Stimulated activated CD4-positive, alpha-beta T cell treated with anti-CD3 and anti-CD28 coated beads, Interleukin-4, amount 100 ng/mL, for 24 hours (primary cell): ENCODE results near the gene CLN5.
"Not testable (repeated sequence)": the region's sequence is repeated elsewhere in the genome, so short reads cannot be mapped to it uniquely, and the experiment has no call there.

Experiments
- DNase-seq: peaks from one replicate; pipeline ENCODE4 v3.0.0-alpha.2; 2020

CLN5 gene

GRCh38 chr13:76976490-76976889 lies 15.4 kb upstream of the CLN5 start:
- no peak for DNase-seq

GRCh38 chr13:76976929-76977328 lies 15.0 kb upstream of the CLN5 start:
- no peak for DNase-seq

DNA sequence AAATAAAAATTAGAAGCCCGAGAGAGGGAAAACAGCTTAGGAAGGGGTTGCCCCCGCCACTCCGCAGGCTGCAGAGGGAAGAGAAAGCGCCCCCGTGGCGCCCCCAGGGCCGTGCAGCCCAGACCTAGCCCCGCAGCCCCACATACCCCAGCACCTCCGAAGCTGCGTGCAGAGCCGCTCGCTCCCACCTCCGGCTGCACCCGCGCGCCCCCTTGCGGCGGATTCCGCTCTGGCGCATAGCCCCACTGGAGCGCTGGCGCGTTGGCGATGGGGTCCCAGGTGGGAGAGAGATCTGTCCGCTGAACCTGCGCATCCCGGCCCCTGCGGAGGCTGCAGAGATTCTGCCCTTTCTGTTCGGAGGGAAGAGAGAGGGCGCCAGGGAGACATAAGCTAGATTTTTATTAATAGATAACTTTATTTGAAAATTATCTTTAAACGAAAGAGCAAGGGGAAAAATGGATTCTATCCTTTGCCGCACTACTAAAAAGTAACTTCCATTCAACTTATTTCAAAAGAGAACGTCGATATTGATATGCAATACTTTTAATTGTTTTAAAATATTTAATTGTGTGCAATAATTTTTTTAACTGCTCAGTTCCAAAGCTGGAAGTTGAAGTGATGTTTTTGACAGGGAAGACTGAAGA lies 11.7 kb upstream of the CLN5 start:
- peak; percentile 87 for DNase-seq

- no peak for DNase-seq
These were observed 9.8 kb upstream of the CLN5 start for GRCh38 chr13:76982061-76982460.

DNA sequence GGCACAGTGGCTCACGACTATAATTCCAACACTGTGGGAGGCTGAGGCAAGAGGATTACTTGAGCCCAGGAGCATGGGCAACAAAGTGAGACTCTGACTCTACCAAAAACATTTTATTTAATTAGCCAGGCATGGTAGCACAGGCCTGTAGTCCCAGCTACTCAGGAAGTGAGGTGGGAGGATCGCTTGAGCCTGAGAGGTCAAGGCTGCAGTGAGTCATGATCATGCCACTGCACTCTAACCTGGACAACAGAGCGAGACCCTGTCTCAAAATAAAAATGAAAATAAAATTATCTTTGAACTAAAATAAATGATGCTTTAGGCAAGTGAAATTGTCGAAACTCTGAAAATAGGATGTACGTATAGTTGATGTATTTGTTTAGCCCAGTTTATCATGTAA lies 8.2 kb upstream of the CLN5 start:
- no peak for DNase-seq

DNA sequence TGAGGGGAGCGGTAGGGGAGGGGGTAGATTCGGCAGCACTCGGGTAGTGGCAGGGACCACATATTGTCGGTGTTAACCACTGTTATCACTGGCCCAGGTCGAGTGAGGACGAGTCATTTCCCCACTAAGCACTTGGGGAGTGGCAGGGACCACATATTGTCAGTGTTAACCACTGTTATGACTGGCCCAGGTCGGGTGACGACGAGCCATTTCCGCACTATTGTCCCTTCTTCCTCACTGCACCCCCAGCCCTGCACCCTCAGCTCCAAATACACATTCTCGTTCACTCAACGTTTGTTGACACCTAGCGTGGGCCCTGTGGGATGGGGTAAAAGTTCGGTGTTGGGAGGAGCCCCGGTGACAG lies 467 bp upstream of the CLN5 start:
- peak; percentile 76 for DNase-seq

DNA sequence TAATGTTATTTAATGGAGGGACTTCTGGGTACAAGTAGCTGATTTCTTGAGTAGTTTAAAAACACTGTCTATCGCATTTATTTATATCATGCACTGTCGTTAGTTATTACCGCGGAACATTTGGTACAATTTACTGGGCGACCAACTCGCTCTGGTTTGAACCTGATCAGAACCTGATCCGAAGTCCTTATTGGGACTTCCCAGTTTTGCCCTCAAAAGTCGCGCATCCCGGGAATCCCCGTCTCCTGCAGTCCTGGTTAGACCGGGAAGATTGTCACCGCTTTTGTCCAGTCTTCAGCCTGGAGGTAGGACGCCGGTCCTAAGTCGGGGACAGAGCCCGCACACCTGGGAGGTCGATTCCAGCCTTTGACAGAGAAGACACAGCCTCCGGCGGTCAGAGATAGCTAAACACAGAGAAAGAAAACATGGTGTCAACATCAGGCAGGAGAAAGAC lies 694 bp downstream of the CLN5 start:
- DNase-seq, result peak; percentile 13

- DNase-seq, result no peak
These were observed 1.1 kb downstream of the CLN5 start for GRCh38 chr13:76993021-76993420.

GRCh38 chr13:76993473-76993872 lies 1.6 kb downstream of the CLN5 start:
- no peak for DNase-seq

DNA sequence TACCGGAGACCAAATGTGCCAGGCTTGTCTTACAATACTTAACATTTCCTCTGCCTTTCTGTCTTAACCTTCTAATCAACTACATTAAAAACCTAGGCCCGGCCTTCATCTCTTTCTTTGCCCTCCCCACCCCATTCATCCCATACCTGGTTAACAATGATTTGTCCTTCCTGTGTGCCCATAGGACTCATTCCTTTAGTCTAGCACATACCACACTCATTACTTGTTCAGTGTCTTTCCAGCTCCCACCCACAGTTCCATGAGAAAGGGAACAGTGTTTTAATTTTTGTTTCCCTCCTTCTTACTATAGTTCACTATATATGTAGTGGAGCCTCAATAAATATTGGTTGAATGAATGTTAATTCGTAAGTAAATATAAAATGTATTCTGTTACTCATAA lies 2.4 kb downstream of the CLN5 start:
- DNase-seq, result no peak

GRCh38 chr13:77000475-77000874 lies 8.6 kb downstream of the CLN5 start:
- DNase-seq, result no peak

GRCh38 chr13:77001540-77001939 lies 9.7 kb downstream of the CLN5 start:
- DNase-seq, result no peak

- DNase-seq, result no peak
These were observed 10.2 kb downstream of the CLN5 start for GRCh38 chr13:77001963-77002587.

DNA sequence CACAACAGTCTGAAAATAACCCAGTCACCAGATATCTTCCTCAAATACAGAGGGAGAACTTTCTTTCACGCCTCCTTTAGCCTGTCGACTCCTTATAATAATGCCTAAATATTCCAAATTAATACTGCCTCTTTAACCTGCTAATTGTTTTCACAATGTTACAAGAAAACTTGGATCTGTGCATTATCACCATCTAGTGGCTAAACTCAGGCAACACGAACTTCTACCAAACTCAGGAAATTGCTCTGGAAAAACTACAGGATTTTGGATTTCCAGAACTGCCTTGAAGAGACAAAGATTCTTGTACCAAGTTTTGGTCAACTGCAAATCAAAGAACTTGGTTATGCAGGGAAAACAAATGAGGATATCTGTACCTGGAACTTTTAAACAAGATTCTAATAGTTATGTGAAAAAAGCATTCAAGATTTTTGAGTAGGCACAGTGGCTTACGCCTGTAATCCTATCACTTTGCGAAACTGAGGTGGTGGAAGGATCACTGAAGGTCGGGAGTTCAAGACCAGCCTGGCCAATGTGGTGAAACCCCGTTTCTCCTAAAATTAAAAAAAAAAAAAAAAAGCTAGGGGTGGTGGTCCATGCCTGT lies 10.8 kb downstream of the CLN5 start:
- no peak for DNase-seq

DNA sequence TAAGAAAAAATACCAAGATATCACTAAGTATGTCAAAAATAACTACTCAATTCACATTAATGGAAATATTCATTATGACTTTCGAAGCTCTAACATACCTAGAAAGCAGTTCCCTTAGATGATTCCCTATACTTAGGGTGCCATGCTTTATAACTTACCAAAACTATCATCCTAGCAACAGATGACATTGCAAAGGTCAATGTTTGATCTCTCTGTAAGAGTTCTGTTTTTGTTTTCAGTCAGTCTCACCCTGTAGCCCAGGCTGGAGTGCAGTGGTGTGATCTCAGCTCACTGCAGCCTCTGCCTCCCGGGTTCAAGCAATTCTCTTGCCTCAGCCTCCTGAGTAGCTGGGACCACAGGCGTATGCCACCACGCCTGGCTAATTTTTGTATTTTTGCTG lies 16.5 kb downstream of the CLN5 start:
- DNase-seq, result not testable (repeated sequence)

DNA sequence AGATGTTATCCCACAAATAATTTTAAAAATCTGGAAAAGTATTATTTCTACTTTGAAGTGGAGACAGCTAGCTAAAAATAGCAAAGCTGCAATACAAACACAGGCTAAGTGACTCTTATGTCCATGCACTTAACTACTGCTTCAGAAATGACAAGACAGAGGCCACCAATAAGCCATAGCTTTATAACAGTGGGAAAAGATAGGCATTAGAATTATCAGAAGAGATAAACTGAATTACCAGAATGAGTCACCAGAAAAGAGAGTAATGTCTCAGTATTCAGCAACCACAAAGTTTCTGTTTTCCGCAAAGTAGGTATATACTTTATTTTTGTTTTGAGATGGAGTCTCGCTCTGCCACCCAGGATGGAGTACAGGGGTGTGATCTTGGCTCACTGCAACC lies 17.1 kb downstream of the CLN5 start:
- DNase-seq, result no peak

DNA sequence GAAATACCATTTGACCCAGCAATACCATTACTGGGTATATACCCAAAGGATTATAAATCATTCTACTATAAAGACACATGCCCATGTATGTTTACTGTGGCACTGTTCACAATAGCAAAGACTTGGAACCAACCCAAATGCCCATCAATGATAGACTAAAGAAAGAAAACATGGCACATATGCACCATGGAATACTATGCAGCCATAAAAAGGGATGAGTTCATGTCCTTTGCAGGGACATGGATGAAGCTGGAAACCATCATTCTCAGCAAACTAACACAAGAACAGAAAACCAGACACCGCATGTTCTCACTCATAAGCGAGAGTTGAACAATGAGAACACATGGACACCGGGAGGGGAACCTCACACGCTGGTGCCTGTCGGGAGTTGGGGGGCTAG lies 17.8 kb downstream of the CLN5 start:
- not testable (repeated sequence) for DNase-seq

GRCh38 chr13:77013853-77014542 lies 22.1 kb downstream of the CLN5 start:
- DNase-seq, result no peak

DNA sequence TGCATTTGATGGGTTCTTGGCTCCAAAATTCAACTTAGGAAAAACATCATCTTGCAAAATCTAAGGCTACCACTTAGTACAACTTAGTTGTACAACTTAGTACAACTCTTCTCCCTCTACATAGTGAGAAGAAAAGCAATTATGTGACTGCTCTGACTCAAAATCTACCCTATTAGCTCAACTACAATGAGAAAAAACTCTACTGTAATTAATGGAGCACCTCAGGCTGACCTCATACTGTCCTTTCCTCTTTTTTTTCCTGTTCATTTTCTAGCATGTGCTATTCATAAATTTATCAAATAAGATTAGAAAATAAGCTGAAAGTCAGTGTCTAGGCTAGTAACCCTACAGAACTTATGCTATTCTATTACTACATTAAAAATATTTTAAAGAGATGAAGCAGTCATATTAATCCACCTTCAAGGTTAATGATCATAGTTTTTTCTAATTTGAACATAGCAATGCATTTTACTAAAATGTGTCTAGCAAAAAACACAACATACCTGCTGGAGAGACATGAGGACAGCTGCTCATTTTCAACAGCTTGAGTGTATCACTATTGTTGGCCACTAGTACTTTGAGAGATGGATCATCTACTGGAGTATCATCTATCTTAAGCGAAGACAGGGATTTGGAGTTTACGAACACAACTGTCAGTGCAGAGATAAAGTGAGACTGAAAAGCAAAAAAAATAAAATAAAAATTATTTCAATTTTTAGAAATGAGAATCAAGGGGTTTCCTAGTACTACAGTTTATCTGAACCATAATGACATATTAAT lies 23.2 kb downstream of the CLN5 start:
- DNase-seq, result no peak

DNA sequence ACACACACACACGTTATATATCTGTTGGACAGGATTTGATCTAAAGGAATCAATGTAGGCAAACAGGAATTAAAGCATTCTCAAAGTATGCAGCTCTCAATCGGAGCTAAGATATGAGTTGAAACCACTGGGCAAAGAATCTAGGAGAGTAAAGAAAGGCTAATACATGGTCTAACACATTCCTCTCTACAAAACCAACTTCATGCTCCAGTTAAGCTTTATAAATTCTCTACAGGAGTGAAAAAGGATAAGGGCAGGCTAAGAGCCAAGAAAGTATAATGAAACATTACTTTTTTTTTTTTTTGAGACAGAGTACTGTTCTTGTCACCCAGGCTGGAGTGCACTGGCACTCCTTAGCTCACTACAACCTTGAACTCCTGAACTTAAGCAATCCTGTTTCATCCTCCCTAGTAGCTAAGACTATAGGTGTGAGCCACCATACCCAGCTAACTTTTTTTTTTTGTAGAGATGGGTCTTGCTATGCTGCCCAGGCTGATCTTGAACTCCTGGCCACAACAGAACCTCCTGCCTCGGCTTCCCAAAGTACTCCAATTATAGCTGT lies 24.5 kb downstream of the CLN5 start:
- no peak for DNase-seq

DNA sequence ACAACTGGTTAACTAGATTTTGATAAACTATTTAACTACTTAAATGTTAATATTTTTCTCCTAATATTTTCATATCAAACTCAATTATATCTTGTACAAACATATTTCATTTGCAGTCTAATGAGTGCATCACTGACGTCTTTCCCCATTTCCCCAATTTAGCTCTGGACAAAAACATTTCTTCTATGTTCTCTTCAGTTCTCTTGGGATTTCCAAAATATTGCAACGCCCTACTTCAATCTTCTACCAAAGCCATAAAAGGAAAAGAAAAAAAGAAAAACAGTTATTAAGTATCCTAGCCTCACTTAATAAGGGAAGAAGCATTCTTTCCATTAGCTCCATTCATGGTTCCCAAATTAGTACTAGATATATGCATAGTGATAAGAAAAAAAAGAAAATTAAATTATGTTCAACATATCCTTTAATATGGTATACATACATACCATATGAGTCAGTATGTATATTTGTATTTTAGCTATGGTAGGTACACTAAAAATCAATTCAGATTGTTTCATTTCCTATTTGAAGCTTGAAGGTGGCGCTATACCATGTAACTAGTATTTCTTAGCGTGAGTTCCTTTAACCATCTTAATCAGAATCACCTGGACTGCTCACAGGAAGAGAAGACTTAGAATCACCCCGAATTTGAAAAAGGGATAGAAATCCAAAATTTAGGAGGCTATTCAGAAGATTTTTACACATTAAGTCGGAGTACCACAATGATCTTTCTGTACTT lies 25.2 kb downstream of the CLN5 start:
- DNase-seq, result no peak

- no peak for DNase-seq
These were observed 27.9 kb downstream of the CLN5 start for GRCh38 chr13:77019756-77020155.
